ENCODE results near the gene SCAMP1.

- TF ChIP-seq CTCF (IDR thresholded peaks at IDR 0.05; ENCODE audit: insufficient read depth, low read length): no peak
- TF ChIP-seq REST (IDR thresholded peaks at IDR 0.05; ENCODE audit: insufficient replicate concordance, low read depth): no peak
- no peak for TF ChIP-seq POLR2AphosphoS5 (IDR thresholded peaks at IDR 0.05; ENCODE audit: low read depth)
These were observed 23.7 kb upstream of the SCAMP1 start for GRCh38 chr5:78336698-78337097.
